HG03196 (cell line): Measurements from ENCODE around the gene ADAMTS12.
"Not testable (repeated sequence)": the region's sequence is repeated elsewhere in the genome, so short reads cannot be mapped to it uniquely, and the experiment has no call there.

Experiments used
- ATAC-seq: cut with Tn5 transposase; IDR thresholded peaks from one replicate; pipeline ENCODE4 v1.9.1; 2021; ENCODE audit not compliant: unreplicated experiment

The ADAMTS12 gene

GRCh38 chr5:33539790-33540189 is 352.0 kb downstream of the ADAMTS12 start:
- ATAC-seq, result not testable (repeated sequence)

GRCh38 chr5:33539212-33539611 is 352.6 kb downstream of the ADAMTS12 start:
- no peak for ATAC-seq

GRCh38 chr5:33538201-33538600 is 353.6 kb downstream of the ADAMTS12 start:
- no peak for ATAC-seq

GRCh38 chr5:33537240-33537639 is 354.6 kb downstream of the ADAMTS12 start:
- ATAC-seq, result no peak

- no peak for ATAC-seq
Observed at GRCh38 chr5:33536802-33537201, 355.0 kb downstream of the ADAMTS12 start.

- no peak for ATAC-seq
Observed at GRCh38 chr5:33531824-33532223, 360.0 kb downstream of the ADAMTS12 start.

- ATAC-seq, result no peak
Observed at GRCh38 chr5:33531037-33531298, 360.8 kb downstream of the ADAMTS12 start.

GRCh38 chr5:33530183-33531036 is 361.4 kb downstream of the ADAMTS12 start:
- no peak for ATAC-seq

- no peak for ATAC-seq
Observed at GRCh38 chr5:33527696-33528095, 364.1 kb downstream of the ADAMTS12 start.

- no peak for ATAC-seq
Observed at GRCh38 chr5:33526755-33527154, 365.0 kb downstream of the ADAMTS12 start.

GRCh38 chr5:33524476-33524875 is 367.3 kb downstream of the ADAMTS12 start:
- ATAC-seq, result no peak

GRCh38 chr5:33523208-33523771 is 368.5 kb downstream of the ADAMTS12 start:
- no peak for ATAC-seq

- ATAC-seq, result no peak
Observed at GRCh38 chr5:33516421-33516820, 375.4 kb downstream of the ADAMTS12 start.

GRCh38 chr5:33515366-33515765 is 376.4 kb downstream of the ADAMTS12 start:
- ATAC-seq, result not testable (repeated sequence)

- ATAC-seq, result no peak
Observed at GRCh38 chr5:33513462-33514185, 378.2 kb downstream of the ADAMTS12 start.

- no peak for ATAC-seq
Observed at GRCh38 chr5:33509036-33509435, 382.8 kb downstream of the ADAMTS12 start.

- ATAC-seq, result no peak
Observed at GRCh38 chr5:33507426-33507825, 384.4 kb downstream of the ADAMTS12 start.

- ATAC-seq, result no peak
Observed at GRCh38 chr5:33504570-33504969, 387.2 kb downstream of the ADAMTS12 start.

GRCh38 chr5:33501899-33502298 is 389.9 kb downstream of the ADAMTS12 start:
- ATAC-seq, result no peak

GRCh38 chr5:33501260-33501659 is 390.5 kb downstream of the ADAMTS12 start:
- no peak for ATAC-seq

- ATAC-seq, result no peak
Observed at GRCh38 chr5:33494466-33494865, 397.3 kb downstream of the ADAMTS12 start.

GRCh38 chr5:33491941-33492340 is 399.8 kb downstream of the ADAMTS12 start:
- no peak for ATAC-seq
